GM21447 (cell line): ENCODE measurements around the gene GABBR1.

Experiments
- ATAC-seq: cut with Tn5 transposase; IDR thresholded peaks from one replicate; pipeline ENCODE4 v1.9.1; 2021; ENCODE audit not compliant: unreplicated experiment

Gene GABBR1

GRCh38 chr6:29625337-29625930 is 7.5 kb downstream of the GABBR1 start:
- ATAC-seq: no peak

GRCh38 chr6:29624520-29624961 is 8.4 kb downstream of the GABBR1 start:
- ATAC-seq: no peak

GRCh38 chr6:29620630-29621029 is 12.4 kb downstream of the GABBR1 start:
- ATAC-seq: no peak

DNA sequence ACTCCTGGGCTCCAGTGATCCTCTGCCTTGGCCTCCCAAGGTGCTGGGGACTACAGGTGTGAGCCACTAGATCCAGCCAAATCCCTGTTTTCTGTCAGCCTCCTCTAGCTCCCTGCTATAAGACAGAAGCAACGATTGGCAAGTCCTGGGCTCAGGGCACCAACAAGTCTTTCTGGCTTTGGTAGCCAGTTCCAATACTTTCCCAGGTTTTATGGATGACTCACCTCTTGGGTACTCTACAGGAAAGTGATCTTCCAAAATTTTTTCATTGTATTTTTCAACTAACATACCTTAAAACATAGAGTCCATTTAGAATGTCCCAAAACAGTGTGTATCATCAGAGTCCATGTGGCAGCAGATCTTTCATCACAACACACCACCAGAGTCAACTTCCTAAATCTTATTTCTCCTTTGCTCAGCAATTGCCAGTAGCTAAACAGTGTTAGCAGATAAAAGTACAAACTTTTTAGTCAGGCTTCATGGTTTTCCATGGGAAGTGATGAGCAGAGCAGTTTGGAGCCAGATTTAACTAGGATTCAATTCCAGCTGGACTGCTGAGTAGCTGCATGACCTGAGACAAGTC is 13.3 kb downstream of the GABBR1 start:
- no peak for ATAC-seq

DNA sequence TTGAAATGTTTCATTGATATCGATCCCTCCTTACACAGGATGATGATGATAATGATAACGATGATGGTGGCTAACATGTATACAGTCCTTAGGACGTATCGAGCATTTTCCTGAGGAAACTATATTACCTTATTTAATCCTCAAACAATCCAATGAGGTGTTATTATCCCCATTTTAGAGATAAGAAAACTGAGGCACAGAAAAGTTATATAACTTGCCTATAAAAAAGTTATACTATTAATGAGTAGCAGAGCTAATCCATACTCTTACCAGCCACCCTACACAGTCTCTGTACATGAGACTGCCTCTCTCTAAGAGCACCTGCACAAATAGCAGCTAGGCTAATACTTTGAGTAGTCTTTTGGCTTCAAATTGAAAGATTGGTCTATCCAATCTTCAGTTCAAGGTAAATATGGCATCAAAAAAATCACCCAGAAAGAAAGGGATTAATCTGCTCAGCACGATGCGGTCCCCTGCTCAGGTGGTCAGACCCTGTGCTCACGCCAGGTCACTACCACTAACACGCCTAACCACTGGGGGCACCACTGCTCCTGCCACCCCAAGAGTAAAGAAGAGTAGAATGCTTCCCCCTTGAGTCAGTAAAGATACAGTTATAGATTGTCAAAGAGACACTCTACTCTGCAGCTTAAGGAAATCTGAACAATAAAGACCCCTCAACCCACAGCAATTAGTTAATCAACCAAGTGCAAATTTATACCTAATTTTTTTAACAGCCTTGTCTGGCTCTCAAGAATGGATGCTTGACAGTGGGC is 15.0 kb downstream of the GABBR1 start:
- no peak for ATAC-seq

DNA sequence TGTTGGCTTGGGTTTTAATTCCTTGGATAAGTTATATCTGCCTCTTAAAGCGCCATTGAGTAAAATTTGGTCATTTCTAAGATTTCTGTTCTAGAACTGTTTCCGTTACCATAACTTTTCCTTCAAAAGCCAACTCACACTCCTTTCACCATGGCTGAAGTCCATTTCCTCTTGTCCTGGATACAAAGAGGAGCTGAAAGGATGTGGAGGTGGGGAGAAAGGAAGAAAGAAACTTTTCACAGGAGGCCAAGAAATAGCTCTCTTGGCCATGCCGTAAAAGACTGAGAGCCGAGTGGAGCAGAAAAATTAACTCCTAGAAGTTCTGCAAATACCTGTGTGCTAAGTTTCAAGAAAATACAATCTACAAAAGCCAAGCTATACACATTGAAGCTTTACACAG is 21.6 kb downstream of the GABBR1 start:
- no peak for ATAC-seq

DNA sequence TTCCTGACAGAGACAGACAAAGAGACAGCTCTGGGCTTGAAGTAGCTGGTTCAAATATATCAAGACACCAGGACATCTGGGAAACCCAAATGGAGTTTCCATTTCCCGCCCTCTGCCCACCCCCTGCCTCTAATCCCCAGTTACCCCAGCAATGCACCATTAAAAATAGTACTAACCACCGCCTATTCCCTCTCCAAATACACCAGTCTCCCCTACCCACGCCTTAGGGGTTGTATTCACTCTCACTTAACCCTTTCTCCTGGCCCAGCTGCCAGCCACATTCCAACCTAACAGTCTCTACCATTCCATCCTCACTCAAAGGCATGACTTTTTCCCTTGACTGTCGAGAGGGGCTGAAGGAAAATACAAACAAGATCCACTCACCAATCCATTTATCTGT is 22.4 kb downstream of the GABBR1 start:
- ATAC-seq: no peak

- ATAC-seq: no peak
These were observed 24.9 kb downstream of the GABBR1 start for GRCh38 chr6:29608131-29608530.

GRCh38 chr6:29603930-29604329 is 29.1 kb downstream of the GABBR1 start:
- no peak for ATAC-seq

GRCh38 chr6:29603456-29603855 is 29.5 kb downstream of the GABBR1 start:
- no peak for ATAC-seq

DNA sequence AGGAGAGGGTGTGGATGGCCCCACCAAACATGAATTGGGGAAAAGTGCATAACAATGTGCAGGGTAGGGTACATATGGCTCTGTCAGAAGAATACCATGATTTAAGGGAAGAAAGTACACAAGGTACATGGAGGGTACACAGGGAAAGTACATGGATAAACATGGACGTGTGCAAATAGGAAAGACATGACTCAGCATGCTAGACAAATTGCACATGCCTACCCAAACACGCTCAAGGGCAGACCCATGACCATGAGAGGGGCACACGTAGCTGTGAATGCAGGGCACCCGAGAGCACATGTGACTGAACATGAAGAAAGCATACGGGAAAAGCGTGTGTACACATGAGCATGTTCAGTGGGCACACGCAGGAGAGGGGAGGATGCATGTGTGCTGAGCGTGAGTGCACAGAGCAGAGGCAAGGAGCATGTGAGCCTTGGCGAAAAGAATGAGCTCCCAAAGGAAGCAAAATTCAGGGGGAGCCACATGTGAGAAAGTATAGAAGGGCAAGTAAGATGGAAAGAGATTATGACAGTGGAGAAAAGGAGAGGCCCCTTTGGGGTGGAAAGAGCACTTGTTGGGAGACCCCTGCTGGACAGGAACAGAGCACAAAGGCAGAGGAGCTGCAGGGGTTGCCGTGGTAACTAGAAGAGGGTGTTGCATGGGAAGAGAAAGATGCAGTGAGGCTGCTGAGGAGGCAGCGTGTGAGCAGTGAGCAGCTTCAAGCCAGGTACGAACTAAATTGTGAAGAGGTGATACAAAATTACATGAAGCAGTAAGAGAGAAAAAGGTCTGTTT is 30.2 kb downstream of the GABBR1 start:
- ATAC-seq: no peak

DNA sequence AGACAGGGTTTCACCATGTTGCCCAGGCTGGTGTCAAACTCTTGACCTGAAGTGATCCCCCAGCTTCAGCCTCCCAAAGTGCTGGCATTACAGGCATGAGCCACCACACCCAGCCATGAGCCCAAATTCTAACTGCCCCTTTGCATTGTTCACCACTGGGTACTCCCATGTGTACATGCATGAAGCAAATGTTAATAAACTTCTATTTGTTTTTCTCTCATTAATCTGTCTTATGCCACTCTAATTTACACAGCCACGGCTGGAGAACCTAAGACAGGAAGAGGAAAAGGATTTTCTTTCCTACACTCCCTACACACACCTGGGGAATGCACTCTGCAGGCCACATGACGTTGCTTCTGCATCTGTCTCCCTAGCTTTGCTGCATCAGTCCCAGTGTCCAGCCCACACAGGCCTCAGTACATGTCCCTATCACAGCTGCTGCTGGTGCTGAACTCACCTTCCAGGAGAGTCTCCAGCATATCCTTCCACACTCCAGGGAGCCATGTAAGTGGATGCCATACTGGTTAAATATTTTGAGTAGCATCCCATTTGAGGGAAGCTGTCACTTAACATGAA is 34.7 kb downstream of the GABBR1 start:
- ATAC-seq: no peak

GRCh38 chr6:29597184-29597583 is 35.8 kb downstream of the GABBR1 start:
- ATAC-seq: no peak

DNA sequence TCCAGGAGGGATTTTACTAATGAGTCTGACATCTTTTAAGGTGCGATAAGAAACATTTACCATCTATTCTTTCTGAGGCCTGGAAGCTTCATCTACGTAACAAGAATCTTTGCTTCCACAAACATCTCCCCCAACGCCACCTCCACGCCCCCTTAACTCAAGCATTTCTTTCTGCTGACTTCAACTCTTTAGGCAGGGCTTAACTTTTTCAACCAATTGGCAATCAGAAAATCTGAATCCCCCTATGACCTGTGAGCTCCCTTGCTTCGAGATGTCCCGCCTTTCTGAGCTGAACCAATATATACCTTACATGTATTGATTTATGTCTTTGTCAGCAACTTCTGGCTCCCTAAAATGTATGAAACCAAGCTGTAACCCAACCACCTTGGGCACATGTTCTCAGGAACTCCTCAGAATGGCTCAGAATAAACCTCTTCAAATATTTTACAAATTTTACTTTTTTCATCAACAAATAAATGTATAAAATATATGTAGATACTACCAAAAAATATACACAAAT is 36.5 kb downstream of the GABBR1 start:
- no peak for ATAC-seq

DNA sequence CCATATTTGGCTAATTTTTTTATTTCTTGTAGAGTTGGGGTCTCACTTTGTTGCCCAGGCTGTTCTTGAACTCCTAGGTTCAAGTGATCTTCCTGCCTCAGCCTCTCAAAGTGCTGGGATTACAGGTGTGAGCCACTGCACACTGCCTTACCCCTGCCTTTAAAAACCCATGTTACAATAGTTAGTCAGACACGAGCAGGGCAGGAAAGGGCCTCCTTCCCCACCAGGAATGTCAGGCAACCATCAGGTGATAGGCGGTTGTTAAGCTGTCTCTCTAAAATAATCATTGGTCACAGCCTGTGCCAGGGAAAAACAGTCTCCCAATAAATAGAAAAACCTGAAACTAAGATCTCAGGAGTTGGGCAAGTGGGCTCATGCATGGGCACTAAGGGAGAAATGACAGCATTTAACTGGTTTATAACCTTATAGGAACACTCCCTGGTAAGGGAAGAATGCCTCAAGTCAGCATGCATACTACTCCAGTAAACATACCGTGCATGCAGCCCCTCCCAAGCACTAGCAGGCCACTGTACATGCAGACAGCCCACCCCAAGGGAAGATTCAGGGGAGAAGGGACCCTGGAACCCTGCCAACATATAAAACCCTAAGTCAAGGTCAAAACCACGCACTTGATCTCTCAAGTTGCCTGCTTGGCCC is 39.7 kb downstream of the GABBR1 start:
- ATAC-seq: no peak

DNA sequence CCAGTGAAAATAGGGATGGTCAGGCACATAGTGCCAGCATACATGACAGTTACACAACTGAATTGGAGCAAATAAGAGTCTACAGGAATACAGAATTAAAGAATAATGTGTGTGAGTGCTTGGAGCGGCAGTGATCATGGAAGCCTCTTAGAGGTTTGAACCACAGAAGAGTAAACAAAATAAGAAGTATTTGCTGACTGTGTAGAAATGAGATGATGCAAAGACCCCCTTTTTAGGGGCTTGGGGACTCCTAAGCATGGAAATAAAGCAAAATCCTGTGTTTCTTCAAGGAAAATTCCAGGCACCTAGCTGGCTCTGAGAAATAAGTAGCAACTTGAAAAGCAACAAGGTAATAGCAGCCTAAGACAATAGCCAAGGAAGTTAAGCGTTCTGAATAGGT is 41.3 kb downstream of the GABBR1 start:
- ATAC-seq: no peak

- no peak for ATAC-seq
These were observed 42.7 kb downstream of the GABBR1 start for GRCh38 chr6:29590218-29590808.

DNA sequence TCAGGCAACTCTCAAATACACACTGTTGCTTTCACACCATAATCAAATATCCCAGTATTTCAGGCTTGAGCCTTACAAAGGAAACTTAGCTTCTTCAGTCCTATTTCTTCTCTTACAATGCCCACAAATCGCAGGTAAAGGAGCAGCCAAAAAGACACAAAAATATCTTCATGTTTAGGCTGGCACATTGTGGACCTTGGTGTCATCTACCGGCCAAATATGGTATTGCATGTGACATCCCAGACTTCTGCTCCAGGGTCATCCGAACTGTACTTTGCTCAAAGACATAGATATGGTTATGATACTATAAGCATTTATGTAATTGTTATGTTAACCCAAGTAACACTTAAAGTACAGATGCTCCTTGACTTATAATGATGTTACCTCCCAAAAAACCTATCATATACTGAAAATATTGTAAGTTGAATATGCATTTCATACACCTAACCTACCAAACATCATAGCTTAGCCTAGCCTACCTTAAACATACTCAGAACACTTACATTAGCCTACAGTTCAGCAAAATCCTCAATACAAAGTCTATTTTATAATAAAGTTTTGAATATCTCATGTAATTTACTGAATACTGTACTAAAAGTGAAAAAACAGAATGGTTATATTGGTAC is 43.4 kb downstream of the GABBR1 start:
- ATAC-seq: no peak

GRCh38 chr6:29584821-29585220 is 48.2 kb downstream of the GABBR1 start, which contains the start of gene OR2H2:
OR2H2 (plus strand) TSS chr6:29585121; CDS start chr6:29587945, 2,824 bp downstream.
- no peak for ATAC-seq

GRCh38 chr6:29577544-29577943 is 55.4 kb downstream of the GABBR1 start:
- no peak for ATAC-seq
